Esophagus squamous epithelium (tissue), 4 donors: ENCODE data around the gene RIPK3.

Source experiments
- CTCF ChIP-seq, 6 experiments: fragments of 450-650 bp in 4 of 6; fragments of 200-600 bp in 2 of 6; sonication (generic) in 2 of 6; IDR thresholded peaks; one replicate each; pipeline ENCODE4 v1.5.1; 2016 to 2019; ENCODE audit warnings: antibody characterized with exemption in 6 of 6, mild to moderate bottlenecking in 4 of 6, moderate library complexity in 4 of 6
- POLR2A ChIP-seq, 4 donors: fragments of 450-650 bp; IDR thresholded peaks; one replicate each; pipeline ENCODE4 v1.6.1; 2017; ENCODE audit warnings: antibody characterized with exemption in 4 of 4, mild to moderate bottlenecking in 4 of 4, moderate library complexity in 3 of 4

DNA sequence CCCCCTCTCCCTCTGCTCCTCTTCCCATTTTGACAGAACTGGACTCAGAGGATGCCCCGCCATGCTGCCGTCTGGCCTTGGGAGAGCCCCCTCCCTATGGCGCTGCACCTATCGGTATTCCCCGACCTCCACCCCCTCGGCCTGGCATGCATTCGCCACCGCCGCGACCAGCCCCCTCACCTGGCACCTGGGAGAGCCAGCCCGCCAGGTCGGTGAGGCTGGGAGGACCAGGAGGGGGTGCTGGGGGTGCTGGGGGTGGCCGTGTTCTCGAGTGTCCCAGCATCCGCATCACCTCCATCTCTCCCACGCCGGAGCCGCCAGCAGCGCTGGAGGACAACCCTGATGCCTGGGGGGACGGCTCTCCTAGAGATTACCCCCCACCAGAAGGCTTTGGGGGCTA lies 29.7 kb upstream of the RIPK3 start:
- TF ChIP-seq CTCF (IDR thresholded peaks at IDR 0.05), result no peak
- no peak for TF ChIP-seq POLR2A (IDR thresholded peaks at IDR 0.05)
